BLaER1 (cell line): ENCODE measurements around the gene CHST7.
A peak's percentile ranks its signal among the peaks of the same experiment; 100 is the strongest.

Experiments
- H3K27ac ChIP-seq: shearing (Covaris generic); formaldehyde crosslinking; 2 replicates; pipeline ENCODE4 v1.8.1; 2022
- H3K27me3 ChIP-seq: shearing (Covaris generic); formaldehyde crosslinking; 2 replicates; pipeline ENCODE4 v1.8.1; 2022
- H3K36me3 ChIP-seq: shearing (Covaris generic); formaldehyde crosslinking; 2 replicates; pipeline ENCODE4 v1.8.1; 2022
- H3K4me1 ChIP-seq: shearing (Covaris generic); formaldehyde crosslinking; 2 replicates; pipeline ENCODE4 v1.8.1; 2022
- H3K4me2 ChIP-seq: shearing (Covaris generic); formaldehyde crosslinking; 2 replicates; pipeline ENCODE4 v1.8.1; 2022
- H3K4me3 ChIP-seq: shearing (Covaris generic); formaldehyde crosslinking; 2 replicates; pipeline ENCODE4 v1.8.1; 2022
- H3K9ac ChIP-seq: shearing (Covaris generic); formaldehyde crosslinking; 2 replicates; pipeline ENCODE4 v1.8.1; 2022
- H3K9me3 ChIP-seq: shearing (Covaris generic); formaldehyde crosslinking; 2 replicates; pipeline ENCODE4 v1.8.1; 2022
- H4K20me1 ChIP-seq: shearing (Covaris generic); formaldehyde crosslinking; 2 replicates; pipeline ENCODE4 v1.8.1; 2022
- Cebpa-rat ChIP-seq: shearing (Covaris generic); IDR thresholded peaks from 2 replicates; pipeline ENCODE4 v1.8.1; 2022

CHST7 gene

GRCh38 chrX:46637938-46638337, 64.4 kb downstream of the CHST7 start:
- no peak overlapping the region for H3K9ac ChIP-seq
- H3K27me3 ChIP-seq, result no peaks in the 10 kb centered on the region
- no peak overlapping the region for H3K4me2 ChIP-seq
- H4K20me1 ChIP-seq, result no peaks in the 10 kb centered on the region
- peaks cover 20% of the 10 kb centered on the region for H3K4me1 ChIP-seq
- H3K36me3 ChIP-seq, result no peaks in the 10 kb centered on the region
- H3K9me3 ChIP-seq, result no peaks in the 10 kb centered on the region
- H3K27ac ChIP-seq, result no peak overlapping the region
- H3K4me3 ChIP-seq, result no peak overlapping the region
- TF ChIP-seq Cebpa-rat, result no peak

- H3K9me3 ChIP-seq, result no peaks in the 10 kb centered on the region
- H3K9ac ChIP-seq, result no peak overlapping the region
- no peak for TF ChIP-seq Cebpa-rat
Observed at GRCh38 chrX:46642145-46642544, 68.6 kb downstream of the CHST7 start.

GRCh38 chrX:46643636-46644035, 70.1 kb downstream of the CHST7 start:
- Histone ChIP-seq H3K27ac (no peak overlapping the region; the same call in 1 of the 2 replicates), H3K4me3 (no peak overlapping the region), H3K9ac (no peak overlapping the region), H3K27me3 (no peaks in the 10 kb centered on the region), H3K4me1 (peaks cover 53% of the 10 kb centered on the region), H3K36me3 (peaks cover 20% of the 10 kb centered on the region), H3K4me2 (peak overlapping the region; percentile 57), H4K20me1 (no peaks in the 10 kb centered on the region), H3K9me3 (no peaks in the 10 kb centered on the region)
- no peak for TF ChIP-seq Cebpa-rat

More at GRCh38 chrX:46642145-46642544, 68.6 kb downstream of the CHST7 start:
- H3K27ac ChIP-seq, result no peak overlapping the region
- no peak overlapping the region for H3K4me3 ChIP-seq
- H3K4me2 ChIP-seq, result peak overlapping the region; percentile 57
- peaks cover 12% of the 10 kb centered on the region for H3K36me3 ChIP-seq
- peaks cover 38% of the 10 kb centered on the region for H3K4me1 ChIP-seq
- H3K27me3 ChIP-seq, result no peaks in the 10 kb centered on the region
- H4K20me1 ChIP-seq, result no peaks in the 10 kb centered on the region

- no peak overlapping the region for H3K9ac ChIP-seq
- TF ChIP-seq Cebpa-rat, result no peak
- no peaks in the 10 kb centered on the region for H4K20me1 ChIP-seq
- peaks cover 20% of the 10 kb centered on the region for H3K36me3 ChIP-seq
- H3K27me3 ChIP-seq, result no peaks in the 10 kb centered on the region
- peaks cover 73% of the 10 kb centered on the region for H3K4me1 ChIP-seq
- no peak overlapping the region for H3K4me3 ChIP-seq
- no peaks in the 10 kb centered on the region for H3K9me3 ChIP-seq
- no peak overlapping the region for H3K27ac ChIP-seq
- H3K4me2 ChIP-seq, result no peak overlapping the region
Observed at GRCh38 chrX:46645614-46646013, 72.0 kb downstream of the CHST7 start.

- peaks cover 20% of the 10 kb centered on the region for H3K36me3 ChIP-seq
- H3K9me3 ChIP-seq, result no peaks in the 10 kb centered on the region
- peaks cover 84% of the 10 kb centered on the region for H3K4me1 ChIP-seq
- H4K20me1 ChIP-seq, result no peaks in the 10 kb centered on the region
- no peak for TF ChIP-seq Cebpa-rat
- no peak overlapping the region for H3K9ac ChIP-seq
- no peak overlapping the region for H3K4me3 ChIP-seq
- no peaks in the 10 kb centered on the region for H3K27me3 ChIP-seq
- H3K27ac ChIP-seq, result peak overlapping the region; percentile 87; the same call in 1 of the 2 replicates
- H3K4me2 ChIP-seq, result peak overlapping the region; percentile 83; the same call in 1 of the 2 replicates
Observed at GRCh38 chrX:46647251-46647650, 73.7 kb downstream of the CHST7 start.
